ENCODE measurements around the gene COBL.
"Not testable (repeated sequence)": the region's sequence is repeated elsewhere in the genome, so short reads cannot be mapped to it uniquely, and the experiment has no call there.

Gene COBL

DNA sequence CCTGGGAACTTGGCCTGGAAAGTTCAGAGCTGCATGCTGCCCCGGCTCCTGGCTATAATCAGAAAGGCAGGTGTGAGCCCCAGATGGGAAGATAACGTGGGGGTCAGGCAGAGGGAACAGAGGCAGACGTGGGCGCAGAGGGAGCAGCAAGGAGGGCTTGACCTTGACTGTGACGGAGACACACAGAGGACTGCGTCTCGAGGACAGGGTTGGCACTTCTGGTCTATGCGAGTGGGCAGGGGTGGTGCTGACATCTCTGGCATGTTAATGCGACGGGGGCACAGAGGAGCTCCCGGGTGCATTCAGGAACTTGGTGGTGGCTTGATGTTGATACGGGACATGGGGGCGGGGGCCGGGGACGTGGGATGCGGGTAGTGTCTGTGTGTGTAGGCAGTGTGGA is 301.8 kb downstream of the COBL start:
- DNase-seq (ENCODE audit: extremely low read depth in 1 of 2, low read depth in 1 of 2) = no peak

DNA sequence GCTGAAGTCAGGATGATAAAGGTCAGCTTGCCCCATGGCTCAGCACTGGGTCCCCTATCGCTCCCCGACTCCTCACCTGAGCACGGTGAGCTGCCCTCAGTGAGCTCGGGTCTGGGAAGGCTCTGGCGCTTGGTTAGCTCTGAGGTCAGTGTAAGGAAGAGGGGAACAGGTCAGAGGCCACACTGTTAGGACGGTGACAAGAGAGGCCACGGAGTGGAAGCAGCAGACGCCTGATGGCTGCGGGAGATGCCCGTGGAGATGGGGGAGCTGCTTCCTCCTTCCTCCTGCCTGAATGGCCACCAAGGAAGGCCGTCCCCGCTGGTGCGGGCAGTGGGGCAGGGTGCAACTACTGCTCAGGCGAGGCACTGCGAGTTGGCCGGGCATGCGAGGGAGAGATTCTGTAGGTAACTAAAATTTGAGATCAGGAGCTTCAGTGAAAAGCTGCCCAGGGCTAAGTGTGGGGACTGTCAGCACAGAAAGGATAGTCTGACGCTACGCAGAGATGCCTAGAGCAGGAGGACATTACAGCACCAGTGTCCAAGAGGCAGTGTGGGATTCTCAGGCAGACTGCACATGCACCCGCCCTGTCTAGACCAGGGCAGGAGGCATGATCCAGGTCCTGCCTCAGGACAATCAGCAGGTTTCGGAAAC is 302.6 kb downstream of the COBL start:
- DNase-seq (ENCODE audit: extremely low read depth in 1 of 2, low read depth in 1 of 2) = no peak

DNA sequence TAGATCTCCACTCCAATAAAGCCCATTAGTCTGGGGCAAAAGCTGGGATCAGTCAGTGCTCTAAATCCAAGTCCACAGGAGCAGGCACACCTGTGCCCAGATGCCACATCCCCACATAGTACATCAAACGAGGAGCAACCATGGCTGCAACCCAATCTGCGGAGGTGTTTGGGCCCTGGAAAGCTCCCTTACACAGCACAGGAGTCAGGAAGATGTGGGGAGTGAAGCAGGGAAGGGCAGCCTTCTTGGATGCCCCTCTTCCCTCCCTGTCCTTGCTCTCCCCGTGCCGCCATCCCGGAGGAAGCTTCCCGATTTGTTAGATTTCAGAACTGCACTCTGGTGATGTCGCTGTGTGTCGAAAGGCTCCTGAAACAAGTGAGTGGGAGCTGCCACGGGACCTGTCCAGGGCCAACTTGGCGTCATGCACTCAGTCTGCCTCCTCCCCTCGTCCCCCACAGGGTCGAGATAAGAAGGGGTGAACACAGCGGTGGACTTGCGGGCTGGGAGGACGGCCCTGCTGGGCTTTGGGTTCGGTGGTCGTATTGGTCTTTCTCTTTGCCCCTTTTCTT is 303.3 kb downstream of the COBL start:
- no peak for DNase-seq (ENCODE audit: extremely low read depth in 1 of 2, low read depth in 1 of 2)

DNA sequence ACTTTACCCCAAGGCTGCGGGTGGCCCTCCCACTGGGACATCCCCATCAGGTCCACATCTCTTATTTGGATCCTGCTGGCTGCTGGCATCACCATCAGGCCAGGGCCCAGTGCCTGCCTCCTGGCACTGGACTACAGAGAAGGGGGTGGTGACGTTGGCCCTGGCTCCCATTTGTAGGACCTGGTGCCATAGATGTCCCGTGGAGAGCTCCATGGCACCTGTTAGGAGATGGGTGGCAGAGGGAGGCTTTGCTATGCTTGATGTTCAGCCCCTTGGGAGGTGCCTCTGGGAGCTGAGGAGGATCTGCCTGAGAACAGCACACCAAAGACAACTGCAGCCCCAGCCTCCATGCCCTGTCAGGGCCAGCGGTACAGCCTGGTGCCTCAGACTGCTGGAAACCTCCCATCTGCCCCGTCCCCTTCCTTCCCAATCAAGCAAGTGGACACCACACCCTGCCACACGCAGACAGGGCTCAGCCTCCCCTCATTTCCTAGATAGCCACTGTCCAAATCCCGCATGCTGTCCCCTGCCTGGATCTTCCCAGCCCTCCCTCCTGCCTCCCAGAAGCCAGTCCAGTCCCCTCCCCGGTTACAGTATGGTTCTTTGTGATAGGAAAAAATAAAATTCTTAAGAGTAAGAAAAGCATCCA is 303.9 kb downstream of the COBL start:
- DNase-seq (ENCODE audit: extremely low read depth in 1 of 2, low read depth in 1 of 2) = no peak

DNA sequence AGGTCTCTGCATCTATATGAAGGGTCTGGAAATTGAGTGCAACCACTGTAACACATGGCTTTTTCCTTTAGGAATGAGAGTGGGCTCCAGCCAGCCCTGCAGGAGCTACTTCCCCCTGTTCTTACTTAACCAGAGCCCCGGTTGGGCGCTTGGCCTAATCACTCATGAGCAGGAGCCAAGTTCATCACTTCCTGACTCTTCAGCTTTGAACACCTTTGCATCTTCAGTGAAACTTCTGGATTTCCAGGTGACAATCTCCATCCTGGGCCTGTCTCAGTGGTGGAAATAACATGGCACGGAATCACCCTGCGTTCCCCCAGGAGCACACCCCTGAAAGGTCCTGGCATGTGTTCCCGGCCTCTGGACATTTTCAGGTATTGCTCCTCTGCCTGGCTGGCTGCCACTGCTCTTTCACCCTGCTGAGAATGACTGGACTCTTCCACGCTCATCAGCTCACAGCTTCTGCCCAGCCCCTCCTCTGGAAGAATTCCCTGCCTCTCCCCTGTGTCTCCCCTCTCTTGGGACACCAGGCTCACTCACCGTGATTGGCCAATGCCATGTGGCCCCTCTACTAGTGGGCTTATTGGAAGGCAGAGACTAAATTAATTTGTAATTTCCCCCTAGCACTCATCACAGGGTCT is 304.8 kb downstream of the COBL start:
- DNase-seq (ENCODE audit: extremely low read depth in 1 of 2, low read depth in 1 of 2) = no peak

DNA sequence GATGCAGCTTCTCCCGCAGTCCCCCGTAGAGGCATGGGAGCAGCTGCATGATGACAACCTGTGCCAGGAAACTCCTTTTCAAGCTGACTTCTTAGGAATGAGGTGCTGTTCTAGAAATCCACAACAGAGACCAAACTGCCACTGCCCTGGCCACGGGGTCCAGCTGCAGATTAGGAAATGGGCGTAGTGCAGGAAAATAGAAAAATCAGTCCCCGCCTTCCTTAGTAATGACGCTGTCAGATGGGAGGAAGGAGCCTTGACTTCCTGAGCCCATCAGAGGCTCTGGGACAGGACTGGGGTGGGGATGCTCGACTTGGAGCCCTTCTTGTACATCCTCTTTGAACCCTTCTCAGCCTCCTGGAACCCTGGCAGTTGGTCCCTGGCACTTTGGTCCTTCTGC is 306.1 kb downstream of the COBL start:
- no peak for DNase-seq (ENCODE audit: extremely low read depth in 1 of 2, low read depth in 1 of 2)

DNA sequence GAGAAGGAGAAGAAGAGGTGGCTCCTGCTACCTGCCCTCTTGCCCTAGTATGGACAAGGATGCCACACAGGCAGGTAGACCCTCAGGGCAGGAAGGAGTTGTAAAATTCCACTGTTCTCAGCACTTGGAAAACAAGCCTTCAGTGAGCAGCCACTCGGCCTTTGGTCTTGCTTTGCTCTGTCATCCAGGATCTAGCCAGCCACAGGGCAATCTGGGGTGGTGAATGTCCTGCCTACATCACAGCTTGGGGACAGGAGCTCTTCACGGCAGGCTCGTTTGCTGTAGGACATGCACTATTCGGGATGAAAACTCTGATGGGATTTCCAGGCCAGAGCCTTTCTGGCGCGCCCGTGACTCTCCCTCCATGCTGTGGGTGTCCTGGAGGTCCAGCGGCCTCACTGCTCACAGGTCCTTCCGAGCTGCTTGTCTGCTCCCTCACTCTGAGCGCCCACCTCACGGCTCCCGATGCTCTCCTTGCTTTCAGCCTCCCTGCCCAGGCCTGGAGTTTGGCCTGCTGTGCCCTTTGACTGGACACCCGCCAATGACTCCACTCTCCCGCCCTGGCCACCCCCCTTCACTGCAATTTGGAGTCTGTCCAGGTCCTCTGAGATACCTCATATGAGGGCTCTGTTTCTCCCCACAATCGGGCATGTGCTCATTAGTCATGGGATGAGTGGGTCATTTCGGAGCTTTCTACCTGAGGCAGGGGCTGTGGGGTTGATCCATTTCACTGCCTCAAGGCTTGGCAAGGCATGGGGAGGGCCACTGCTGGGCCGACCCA is 306.7 kb downstream of the COBL start:
- DNase-seq (ENCODE audit: extremely low read depth in 1 of 2, low read depth in 1 of 2) = no peak

DNA sequence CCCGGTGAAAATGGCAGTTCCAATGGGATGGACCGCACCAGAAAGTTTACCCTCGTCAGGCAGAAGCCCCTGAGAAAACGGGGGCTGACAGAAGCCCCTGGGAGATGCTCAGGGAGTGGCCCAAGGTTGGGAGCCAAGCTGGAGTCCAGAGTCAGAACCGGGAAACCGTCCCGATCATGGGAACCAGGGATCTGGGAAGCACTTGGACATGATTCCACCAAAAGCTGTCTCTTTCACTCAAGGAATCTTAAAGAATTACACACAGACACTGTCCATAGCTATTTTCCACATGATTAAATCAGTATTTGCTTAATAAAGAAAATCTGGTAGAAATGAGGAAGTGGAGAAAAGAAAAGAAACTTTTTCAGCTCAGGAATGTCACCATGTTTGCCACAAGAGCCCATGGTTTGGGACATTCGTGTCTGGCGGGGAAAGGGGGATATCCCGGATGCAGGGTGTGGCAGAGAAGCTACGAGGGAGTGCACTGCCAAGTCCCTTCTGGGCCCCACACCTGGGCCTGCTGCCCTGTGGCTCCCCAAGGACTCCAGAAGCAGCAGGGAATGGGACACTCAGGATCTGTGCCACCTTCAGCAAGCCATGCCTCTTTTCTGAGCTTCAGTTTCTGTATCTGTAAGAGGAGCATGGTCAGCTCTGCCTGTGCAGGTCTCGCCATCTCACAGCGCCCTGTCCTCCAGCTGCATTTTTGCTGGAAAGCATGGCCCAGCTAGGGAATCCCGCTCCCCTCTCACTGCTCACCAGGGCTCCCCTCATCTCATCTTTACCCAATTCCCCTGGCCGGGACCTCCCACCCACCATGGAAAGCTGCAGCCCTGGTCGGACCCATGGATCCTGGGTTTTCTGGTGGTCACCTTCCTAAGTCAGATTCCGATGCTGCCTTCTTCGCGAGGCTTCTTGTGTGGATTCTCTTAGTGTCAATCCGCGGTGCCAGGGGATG is 308.8 kb downstream of the COBL start:
- DNase-seq (ENCODE audit: extremely low read depth in 1 of 2, low read depth in 1 of 2) = no peak

DNA sequence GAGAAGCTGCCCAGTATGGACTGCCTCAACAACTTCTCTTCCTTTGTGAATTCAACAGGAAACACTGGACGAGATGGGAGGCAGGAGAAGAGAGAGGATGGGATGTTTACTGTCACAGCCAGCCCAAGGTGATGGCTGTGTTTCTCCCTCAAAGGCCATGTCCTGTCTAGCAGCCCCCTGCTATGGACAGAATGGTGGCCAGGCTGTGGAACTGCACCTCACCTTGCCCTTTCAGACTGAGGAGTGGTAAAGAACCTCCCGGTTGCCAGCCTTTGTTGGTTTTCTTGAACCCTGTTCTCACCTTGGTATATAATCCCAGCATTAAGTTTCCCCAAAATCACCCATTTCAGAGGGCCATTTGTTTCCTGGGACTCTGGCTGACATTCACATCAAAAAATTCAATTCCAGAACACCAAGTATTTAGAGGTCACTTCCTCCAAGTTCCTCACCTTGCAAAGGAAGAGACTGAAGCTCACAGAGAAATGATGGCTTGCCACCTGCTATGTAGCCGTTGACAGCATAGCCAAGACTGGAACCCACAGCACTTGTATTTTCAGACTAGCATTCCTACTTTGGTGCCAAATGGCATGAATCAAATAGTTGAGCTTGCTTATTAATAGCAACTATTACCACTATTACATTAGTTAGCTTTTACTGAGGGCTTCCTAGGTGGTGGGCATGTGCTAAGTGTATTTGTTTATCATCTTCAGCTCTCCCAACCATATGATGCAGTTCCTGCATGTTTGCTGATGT is 309.9 kb downstream of the COBL start:
- no peak for DNase-seq (ENCODE audit: extremely low read depth in 1 of 2, low read depth in 1 of 2)

DNA sequence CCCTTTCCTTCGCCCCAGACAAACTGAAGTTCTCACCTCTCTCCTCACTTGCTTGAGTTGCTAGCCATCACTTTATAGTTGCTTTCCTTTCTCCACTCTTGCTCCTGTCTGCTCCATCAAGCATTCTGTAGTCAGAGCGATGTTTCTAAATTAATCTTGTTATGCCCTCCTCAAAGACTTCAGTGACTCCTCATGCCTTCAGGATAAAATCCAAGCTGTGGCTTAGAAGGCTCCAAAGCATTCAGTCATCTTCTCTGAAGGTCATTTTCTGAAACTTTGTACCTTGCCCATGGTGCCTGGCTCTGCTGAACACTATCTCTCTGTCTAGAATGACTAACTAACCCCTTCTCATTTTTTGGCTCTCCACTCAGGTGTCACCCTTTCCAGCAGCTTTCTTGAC is 311.5 kb downstream of the COBL start:
- DNase-seq (ENCODE audit: extremely low read depth in 1 of 2, low read depth in 1 of 2) = no peak

DNA sequence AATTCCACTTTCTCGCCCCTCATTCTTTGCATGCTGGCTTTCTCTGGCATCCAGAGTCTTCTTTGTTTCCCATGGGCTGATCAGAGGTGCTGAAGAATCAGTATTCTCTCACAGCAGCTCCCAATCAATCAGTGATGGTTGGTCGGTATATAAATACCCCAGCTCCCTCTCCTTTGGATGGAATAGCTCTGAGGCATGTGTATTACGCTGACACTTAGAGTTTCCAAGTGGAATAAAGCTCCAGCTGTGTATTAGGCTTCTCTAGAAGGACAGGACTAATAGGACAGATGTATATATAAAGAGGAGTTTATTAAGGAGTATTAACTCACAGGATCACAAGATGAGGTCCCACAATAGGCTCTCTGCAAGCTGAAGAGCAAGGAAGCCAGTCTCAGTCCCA is 315.7 kb downstream of the COBL start:
- DNase-seq (ENCODE audit: extremely low read depth in 1 of 2, low read depth in 1 of 2) = no peak

DNA sequence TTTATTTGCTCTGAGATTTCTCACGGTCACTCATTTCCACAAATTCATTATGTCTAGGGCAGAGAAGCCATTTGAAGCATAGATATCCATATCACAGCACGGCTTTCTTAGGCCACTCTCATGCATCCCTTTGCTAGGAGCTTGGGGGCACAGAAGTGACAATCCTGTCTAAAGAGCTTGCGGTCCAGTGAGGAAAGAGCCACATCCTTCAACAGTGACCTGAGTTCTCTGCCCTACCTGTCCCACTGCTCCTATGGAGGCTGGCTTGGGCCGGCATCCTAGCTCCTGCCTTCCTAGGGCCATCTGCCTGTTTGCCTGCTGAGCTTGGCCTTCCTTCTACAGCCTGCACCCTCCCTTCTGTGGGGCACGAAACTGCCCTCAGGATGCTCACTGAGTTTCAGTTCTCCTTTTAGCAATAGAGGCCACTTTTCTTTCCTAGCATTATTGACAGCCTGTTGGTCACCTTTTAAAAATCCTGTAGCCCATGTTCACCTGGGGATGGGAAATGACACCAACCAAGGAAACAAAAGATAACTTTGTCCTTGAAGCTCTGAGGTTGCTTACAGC is 321.8 kb downstream of the COBL start:
- DNase-seq (ENCODE audit: extremely low read depth in 1 of 2, low read depth in 1 of 2) = no peak

DNA sequence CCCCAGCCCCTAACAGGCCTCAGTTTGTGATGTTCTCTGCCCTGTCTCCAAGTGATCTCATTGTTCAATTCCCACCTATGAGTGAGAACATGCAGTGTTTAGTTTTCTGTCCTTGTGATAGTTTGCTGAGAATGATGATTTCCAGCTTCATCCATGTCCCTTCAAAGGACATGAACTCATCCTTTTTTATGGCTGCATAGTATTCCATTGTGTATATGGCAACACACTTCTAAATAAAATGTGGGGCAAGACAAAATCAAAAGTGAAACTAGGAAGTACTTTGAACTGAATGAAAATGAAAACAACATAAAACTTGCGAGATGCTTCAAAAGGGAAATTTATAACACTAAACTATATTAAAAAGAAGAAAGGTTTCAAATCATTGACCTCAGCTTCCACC is 326.4 kb downstream of the COBL start:
- DNase-seq (ENCODE audit: extremely low read depth in 1 of 2, low read depth in 1 of 2) = not testable (repeated sequence)

DNA sequence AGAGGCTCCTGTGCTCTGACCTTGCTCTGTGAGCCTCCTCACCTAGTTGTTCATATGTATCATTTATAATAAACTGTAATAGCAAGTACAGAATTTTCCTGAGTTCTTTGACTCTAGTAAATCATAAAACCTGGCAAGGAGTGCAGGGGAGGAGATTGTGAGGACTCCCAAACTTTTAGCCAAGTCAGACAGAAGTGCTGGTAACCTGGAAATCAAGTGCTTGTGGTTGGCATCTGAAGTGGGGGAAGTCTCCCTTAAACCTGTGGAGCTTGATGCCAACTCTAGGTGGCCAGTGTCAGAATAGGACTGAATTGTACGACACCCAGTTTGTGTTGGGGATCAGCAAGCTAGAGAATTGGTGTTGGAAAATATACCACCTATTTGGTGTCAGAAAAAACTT is 327.6 kb downstream of the COBL start:
- DNase-seq (ENCODE audit: extremely low read depth in 1 of 2, low read depth in 1 of 2) = no peak

DNA sequence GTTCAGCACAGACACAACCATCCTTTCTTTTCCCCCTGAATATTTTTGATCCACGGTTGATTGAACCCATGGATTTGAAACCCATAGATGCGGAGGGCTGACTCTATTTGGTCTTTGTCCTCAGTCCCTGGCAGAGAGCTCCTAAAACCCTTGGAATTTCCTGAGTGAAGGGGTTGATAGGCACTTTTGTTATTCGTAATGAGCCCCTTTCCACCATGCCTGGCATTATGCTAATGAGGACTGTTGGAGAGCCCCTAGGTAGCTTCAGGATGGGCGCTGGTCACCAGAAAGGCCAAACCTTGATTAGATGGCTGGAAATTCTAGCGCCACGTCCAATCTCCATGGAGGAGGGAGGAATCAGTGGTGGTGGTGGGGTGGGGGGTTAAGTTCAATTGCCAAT is 328.1 kb downstream of the COBL start:
- DNase-seq (ENCODE audit: extremely low read depth in 1 of 2, low read depth in 1 of 2) = no peak

DNA sequence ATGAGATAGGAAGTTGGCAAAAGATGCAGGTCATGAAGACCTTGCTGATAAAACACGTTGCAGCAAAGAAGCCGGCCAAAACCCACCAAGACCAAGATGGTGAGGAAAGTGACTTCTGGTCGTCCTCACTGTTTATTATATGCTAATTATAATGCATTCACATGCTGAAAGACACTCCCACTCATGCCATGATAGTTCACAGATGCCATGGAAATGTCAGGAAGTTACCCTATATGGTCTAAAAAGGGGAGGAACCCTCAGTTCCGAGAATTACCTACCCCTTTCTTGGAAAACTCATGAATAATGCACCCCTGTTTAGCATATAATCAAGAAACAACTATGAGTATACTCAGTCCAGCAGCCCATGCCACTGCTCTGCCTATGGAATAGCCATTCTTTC is 331.5 kb downstream of the COBL start:
- DNase-seq (ENCODE audit: extremely low read depth in 1 of 2, low read depth in 1 of 2) = no peak

DNA sequence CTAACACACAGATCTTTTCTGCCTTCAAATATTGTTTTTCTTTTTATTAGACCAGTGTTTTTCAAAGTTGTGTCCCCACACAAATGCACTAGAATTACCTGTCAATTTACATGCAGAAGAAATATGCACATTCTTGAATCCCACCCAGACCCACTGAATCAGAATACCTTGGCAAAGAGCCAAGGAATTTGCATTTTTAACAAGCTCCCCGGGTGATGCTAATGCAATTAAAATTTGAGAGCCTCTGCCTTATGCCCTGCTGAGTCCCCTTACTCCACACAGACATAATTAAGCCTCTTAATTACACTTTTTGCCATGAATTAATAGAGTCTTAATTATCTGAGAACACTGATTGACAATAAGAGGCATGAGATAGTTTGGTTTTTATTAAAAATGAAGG is 332.8 kb downstream of the COBL start:
- DNase-seq (ENCODE audit: extremely low read depth in 1 of 2, low read depth in 1 of 2) = no peak

DNA sequence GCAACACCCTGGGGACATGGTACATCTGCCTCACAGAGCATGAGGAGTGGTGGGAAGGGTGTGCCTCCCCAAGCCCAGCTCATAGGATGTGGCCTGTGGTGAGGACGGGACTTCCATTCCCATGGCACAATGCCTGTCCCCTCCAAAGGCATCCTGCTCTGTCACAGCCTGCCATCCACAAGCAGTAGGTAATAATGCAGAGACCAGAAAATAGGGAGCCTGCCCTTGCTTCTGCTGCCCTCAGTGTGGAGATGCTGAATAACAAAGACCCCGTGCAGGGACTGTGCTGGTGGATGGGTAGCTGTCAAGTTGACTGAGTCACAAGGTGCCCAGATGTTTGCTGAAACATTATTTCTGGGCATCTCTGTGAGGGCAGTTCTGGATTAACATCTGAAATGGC is 334.0 kb downstream of the COBL start:
- no peak for DNase-seq (ENCODE audit: extremely low read depth in 1 of 2, low read depth in 1 of 2)

DNA sequence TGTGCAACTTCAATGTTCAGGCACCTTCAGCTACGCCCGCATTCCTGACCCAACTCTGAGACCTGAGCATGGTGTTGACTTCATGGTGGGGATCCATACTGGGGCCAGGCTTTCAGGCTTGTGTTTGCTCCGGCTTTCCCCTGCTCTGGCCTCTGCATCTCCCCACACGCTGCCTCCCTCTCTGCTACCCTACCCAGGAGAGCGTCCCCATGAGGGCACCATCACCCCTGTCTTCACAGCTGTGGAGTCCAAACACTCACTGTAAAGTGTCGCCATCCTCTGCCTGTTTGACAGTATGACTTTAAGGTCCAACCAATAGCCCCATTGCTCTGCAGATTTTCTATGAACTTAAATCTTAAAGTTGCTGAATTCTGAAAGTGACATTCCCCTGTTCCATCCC is 334.9 kb downstream of the COBL start:
- DNase-seq (ENCODE audit: extremely low read depth in 1 of 2, low read depth in 1 of 2) = no peak

Measured in activated CD8-positive, alpha-beta memory T cell treated with anti-CD3 and anti-CD28 coated beads for 1 hour (primary cell).